HG03280 (cell line): ENCODE results near the gene SDC4.

Experiments used
- ATAC-seq: cut with Tn5 transposase; IDR thresholded peaks from one replicate; pipeline ENCODE4 v1.9.1; 2021; ENCODE audit warnings: mild to moderate bottlenecking, moderate library complexity; ENCODE audit not compliant: unreplicated experiment

Gene SDC4

DNA sequence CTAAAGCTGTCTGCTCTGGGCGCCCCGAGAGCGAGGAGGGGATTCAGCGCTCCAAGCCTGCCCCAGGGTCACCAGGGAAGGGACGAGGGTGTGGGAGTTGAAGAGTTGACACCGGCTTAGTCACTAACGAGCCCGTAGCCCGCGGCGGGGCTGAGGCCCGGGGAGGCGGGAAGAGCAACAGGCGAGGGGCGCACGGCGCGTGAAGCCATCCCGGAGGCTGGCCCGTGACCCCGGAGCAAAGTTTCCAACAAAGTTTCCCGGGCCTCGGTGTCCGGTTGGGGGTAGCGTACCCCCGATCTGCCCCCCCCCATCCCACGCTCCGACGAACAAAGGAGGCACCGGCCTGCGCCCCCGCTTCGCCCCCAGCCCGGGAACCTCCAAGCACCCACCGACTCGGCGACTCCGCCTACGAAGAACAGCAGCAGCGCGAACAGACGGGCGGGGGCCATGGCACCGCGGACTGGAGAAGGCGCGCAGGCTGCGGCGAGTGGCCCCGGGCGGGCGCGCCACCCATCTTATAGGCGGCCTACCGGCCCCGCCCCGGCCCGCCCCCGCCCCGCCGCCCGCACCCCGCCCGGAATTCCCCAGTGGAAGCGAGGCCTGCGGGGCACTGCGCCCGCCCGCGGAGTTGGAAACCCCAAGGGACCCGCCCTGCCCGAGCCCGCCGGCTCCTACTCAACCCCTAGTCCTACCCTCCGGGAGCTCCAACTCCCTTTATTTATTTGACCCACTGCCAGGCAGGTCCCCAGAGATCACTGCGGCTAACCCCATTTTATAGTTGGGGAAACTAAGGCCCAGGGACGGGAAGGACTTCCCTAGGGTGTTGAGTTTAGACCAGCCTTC, at the start of gene SDC4:
TSS of gene SDC4 (minus strand) at position 489 of the 843 bp plus-strand sequence. CDS start at position 449, 40 bp downstream.
- no peak for ATAC-seq

- ATAC-seq = no peak
Measured at GRCh38 chr20:45395114-45395415, 46.8 kb upstream of the SDC4 start.

DNA sequence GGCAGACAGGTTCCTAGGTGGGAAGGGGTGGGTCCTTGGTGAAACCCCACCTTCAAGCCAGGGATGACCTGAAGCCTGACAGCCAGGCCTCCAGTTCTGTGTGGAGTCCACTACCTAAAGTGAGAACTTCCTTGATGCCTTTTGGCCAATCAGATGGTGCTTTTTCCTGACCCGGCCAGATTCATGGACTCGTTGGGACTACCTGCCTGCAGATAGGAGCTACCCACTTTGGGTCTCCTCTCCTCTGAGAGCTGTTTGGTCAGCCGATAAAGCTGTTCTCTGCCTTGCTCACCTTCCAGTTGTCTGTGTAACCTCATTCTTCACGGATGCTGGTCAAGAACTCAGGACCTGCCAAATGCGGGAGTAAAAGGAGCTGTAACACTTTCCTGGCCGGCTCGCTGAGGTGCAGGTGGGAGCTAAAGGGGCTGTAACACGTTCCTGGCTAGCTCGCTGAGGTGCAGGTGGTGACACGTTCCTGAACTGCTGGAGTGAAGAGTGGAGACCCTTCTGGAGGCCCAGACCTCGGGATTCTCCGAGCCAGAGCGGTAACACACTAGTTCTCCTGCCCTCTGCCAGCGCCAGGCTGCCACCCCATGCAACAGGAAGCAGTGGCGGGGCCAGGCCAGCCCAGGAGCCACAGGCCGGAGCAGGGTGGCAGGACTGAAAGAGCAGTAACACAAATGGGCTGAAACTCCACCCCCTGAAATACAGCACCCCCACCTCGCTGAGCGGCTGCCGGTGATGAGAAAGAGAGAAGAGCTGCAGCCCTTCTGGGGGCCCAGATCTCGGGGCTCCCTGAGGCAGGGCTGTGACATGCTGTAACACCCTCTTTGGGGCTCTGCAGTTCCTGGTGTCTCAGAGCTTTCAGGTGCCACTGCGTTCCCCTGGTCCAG, 46.2 kb upstream of the SDC4 start:
- no peak for ATAC-seq

- ATAC-seq = no peak
Measured at GRCh38 chr20:45392733-45393132, 44.5 kb upstream of the SDC4 start.

- ATAC-seq = no peak
Measured at GRCh38 chr20:45391559-45391958, 43.3 kb upstream of the SDC4 start.

- no peak for ATAC-seq
Measured at GRCh38 chr20:45390931-45391330, 42.7 kb upstream of the SDC4 start.

DNA sequence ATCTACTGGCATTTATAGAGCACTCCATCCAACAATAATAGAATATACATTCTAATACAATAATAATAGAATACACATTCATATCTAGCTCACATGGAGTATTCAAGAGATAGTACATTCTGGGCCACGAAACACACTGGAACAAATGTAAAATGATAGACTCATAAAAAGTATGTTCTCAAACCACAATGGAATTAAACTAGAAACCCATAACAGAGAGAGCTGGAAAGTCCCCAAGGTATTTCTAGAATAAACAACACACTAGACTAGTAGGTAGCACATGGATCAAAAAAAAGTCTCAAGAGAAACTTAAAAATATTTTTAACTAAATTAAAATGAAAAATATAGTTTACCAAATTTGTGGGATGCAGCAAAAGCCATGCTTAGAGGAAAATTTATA, 39.0 kb upstream of the SDC4 start:
- ATAC-seq = no peak

GRCh38 chr20:45378191-45378590, 30.0 kb upstream of the SDC4 start, which contains the start of gene TP53TG5:
Gene TP53TG5, minus strand, starts transcription at chr20:45378325. Its CDS starts 89 bp downstream, at chr20:45378236.
- ATAC-seq = no peak

- ATAC-seq = no peak
Measured at GRCh38 chr20:45377269-45377668, 29.0 kb upstream of the SDC4 start.

DNA sequence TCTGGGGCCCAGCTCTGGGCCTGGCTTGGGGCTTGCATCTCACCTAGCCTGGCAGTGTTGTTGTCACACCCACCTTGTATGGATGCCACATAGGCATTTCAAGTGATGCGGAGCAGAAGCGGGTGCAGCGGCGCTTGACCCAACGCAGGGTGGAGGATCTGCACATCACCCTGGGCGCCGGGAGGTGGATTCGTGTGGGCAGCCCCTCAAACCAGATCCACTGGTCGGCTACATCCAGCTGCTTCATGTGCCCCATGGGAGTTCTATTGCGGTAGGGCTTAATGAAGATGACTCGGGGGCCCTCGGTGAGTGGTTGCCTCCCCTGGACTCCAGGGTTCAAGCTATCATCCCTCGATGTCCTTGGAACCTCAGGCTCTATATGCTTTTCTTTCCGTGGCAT, 26.7 kb upstream of the SDC4 start:
- no peak for ATAC-seq

DNA sequence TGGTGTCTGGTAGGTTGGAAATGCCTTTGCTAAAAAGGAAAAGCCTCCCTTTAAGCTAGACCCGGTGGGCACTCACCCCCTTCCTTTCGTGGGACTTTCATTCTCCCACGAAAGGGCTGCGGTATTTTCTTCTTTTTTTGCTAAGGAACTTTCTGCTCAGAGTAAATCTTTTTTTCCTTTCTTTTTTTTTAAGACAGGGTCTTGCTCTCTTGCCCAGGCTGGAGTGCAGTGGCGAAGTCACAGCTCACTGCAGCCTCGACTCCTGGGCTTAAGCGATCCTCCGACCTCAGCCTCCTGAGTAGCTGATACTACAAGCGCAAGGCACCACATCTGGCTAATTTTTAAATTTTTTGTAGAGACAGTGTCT, 25.9 kb upstream of the SDC4 start:
- ATAC-seq = no peak

GRCh38 chr20:45373353-45374100, 25.3 kb upstream of the SDC4 start:
- peak; percentile 71 for ATAC-seq

GRCh38 chr20:45372646-45373352, 24.6 kb upstream of the SDC4 start:
- ATAC-seq = no peak

DNA sequence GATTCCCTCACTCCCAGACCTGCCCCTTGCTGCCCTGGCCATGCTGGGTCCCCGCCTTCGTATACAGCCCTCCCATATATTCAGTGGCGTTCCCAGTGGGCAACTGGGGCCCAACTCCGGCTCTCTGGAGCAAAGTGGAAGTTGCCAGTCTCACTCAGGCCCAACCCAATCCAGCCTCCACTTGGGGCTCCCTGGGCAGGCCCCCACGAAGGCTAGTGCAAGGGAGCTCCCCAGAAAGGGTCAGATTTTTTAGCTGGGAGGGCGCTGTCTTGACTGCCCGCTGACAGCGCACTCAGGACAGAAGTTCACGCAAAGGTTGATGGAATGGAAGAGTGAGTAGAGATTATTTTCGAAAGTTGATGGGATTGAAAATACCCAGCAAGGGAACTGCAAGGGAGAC, 24.0 kb upstream of the SDC4 start:
- ATAC-seq = no peak

- no peak for ATAC-seq
Measured at GRCh38 chr20:45370571-45371160, 22.4 kb upstream of the SDC4 start.

DNA sequence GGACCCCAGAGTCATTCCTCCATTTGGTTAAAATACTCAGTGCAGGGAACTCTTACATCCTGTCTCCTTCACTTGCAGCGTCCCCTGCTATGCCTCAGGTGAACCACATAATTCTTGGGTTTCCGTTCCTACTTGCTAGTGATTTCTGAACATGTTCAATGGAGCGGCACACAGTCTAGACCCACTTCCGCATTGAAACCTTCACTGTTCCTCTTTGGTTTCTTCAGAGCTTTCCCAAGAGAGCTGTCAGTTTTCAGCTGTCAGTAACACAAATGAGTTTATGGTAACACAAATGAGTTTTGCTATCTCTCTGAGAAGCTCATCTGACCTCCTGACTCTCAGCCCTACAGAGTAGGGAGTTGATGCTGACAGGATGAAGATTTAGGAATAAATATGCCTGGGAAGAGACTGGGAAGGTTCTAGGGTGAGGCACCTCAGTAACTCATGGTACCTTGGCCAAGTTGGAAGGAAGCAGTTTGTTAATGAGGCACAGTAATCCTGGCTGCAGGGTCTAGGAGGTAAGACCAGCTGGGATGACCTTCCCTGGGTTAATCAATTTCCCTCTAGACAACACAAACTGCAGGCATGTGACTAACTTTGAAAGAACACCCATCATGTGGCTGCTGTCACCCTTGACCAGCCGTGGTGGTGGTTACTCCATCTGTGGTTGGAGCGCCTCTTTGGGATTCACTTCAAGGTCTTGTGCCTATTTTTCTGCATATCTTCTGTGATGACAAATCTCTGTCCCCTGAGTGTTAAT, 20.2 kb upstream of the SDC4 start:
- peak; percentile 76 for ATAC-seq

- ATAC-seq = no peak
Measured at GRCh38 chr20:45367126-45367525, 18.9 kb upstream of the SDC4 start.

GRCh38 chr20:45366631-45367030, 18.4 kb upstream of the SDC4 start:
- no peak for ATAC-seq

- ATAC-seq = no peak
Measured at GRCh38 chr20:45366192-45366591, 18.0 kb upstream of the SDC4 start.
